Cardiac muscle cell (in vitro differentiated cells and primary cell): Measurements from ENCODE around the gene ABCB6. TPM values are rescaled to one million over a fixed set of nuclear protein-coding genes. Genes with fewer than 3 reads are reported as not detected.
A peak's percentile ranks its signal among the peaks of the same experiment; 100 is the strongest.

Experiments used
- DNase-seq, 2 donors: peaks; one replicate each; pipeline versions ENCODE4 v3.0.0 to v3.0.0-alpha.2; 2010 to 2017; ENCODE audit warnings: low read depth in 1 of 2, low spot score in 1 of 2
- H3K27ac ChIP-seq: fragments of 200-600 bp; sonication (generic); 2 replicates; pipeline ENCODE4 v1.5.1; 2016
- H3K27me3 ChIP-seq: fragments of 200-600 bp; sonication (generic); 2 replicates; pipeline ENCODE4 v1.6.0; 2016; ENCODE audit warnings: control low read depth
- H3K36me3 ChIP-seq: fragments of 200-600 bp; sonication (generic); 2 replicates; pipeline ENCODE4 v1.5.1; 2016; ENCODE audit warnings: control low read depth
- H3K4me1 ChIP-seq: fragments of 200-600 bp; sonication (generic); 2 replicates; pipeline ENCODE4 v1.8.1; 2017; ENCODE audit warnings: low read depth, mild to moderate bottlenecking, mixed run types
- H3K4me3 ChIP-seq: fragments of 200-600 bp; sonication (generic); 2 replicates; pipeline ENCODE4 v1.5.1; 2016; ENCODE audit warnings: mild to moderate bottlenecking
- H3K9me3 ChIP-seq: fragments of 200-600 bp; sonication (generic); 2 replicates; pipeline ENCODE4 v1.5.1; 2017; ENCODE audit warnings: low read depth, mild to moderate bottlenecking, control low read depth
- CTCF ChIP-seq: IDR thresholded peaks from 2 replicates; pipeline ENCODE4 v1.5.1; 2012; ENCODE audit warnings: low read depth, mild to moderate bottlenecking, low read length
- polyA plus RNA-seq: library from polyadenylated mRNA; unstranded; fragments of >200 nt; fragmentation: Nextera tagmentation; extraction: Ambion mirVana; gene quantifications from 2 replicates; pipeline ENCODE4 v1.2.1, GENCODE V29; 2016
- total RNA-seq: library from RNA; depleted of rRNA; stranded (reverse); fragments of >200 nt; gene quantifications from 2 replicates; pipeline ENCODE4 v1.2.3, GENCODE V29; 2016

ABCB6 gene
- total and polyA plus RNA-seq, 2 experiments from 2014 or later = 9.6 to 32.9 TPM

- Histone ChIP-seq H3K27ac (no peak overlapping the region), H3K9me3 (no peaks in the 10 kb centered on the region), H3K4me1 (peaks cover 12% of the 10 kb centered on the region), H3K27me3 (peaks cover 55% of the 10 kb centered on the region), H3K4me3 (no peak overlapping the region), H3K36me3 (no peaks in the 10 kb centered on the region)
- TF ChIP-seq CTCF = no peak
- no peak for DNase-seq
These were observed 32.9 kb upstream of the ABCB6 start for GRCh38 chr2:219251656-219252055.

GRCh38 chr2:219250049-219250781, 31.5 kb upstream of the ABCB6 start:
- Histone ChIP-seq H3K27me3 (peaks cover 41% of the 10 kb centered on the region), H3K9me3 (no peaks in the 10 kb centered on the region), H3K4me1 (peaks cover 18% of the 10 kb centered on the region), H3K27ac (no peak overlapping the region), H3K4me3 (no peak overlapping the region), H3K36me3 (no peaks in the 10 kb centered on the region)
- DNase-seq = no peak
- no peak for TF ChIP-seq CTCF

- Histone ChIP-seq H3K9me3 (no peaks in the 10 kb centered on the region), H3K27me3 (peaks cover 32% of the 10 kb centered on the region), H3K27ac (no peak overlapping the region), H3K4me1 (peaks cover 17% of the 10 kb centered on the region), H3K36me3 (no peaks in the 10 kb centered on the region), H3K4me3 (no peak overlapping the region)
- peak in 1 of 2 donors; percentile 95 for DNase-seq
- TF ChIP-seq CTCF = no peak
These were observed 30.6 kb upstream of the ABCB6 start for GRCh38 chr2:219249203-219249980.

- Histone ChIP-seq H3K4me3 (no peak overlapping the region), H3K9me3 (no peaks in the 10 kb centered on the region), H3K27ac (no peak overlapping the region), H3K36me3 (no peaks in the 10 kb centered on the region), H3K4me1 (peaks cover 16% of the 10 kb centered on the region), H3K27me3 (peaks cover 27% of the 10 kb centered on the region)
- DNase-seq = no peak
- no peak for TF ChIP-seq CTCF
These were observed 30.1 kb upstream of the ABCB6 start for GRCh38 chr2:219248845-219249202.

- Histone ChIP-seq H3K4me3 (no peak overlapping the region), H3K36me3 (no peaks in the 10 kb centered on the region), H3K9me3 (no peaks in the 10 kb centered on the region), H3K27me3 (peaks cover 18% of the 10 kb centered on the region), H3K27ac (no peak overlapping the region), H3K4me1 (peaks cover 11% of the 10 kb centered on the region)
- no peak for DNase-seq
- TF ChIP-seq CTCF = no peak
These were observed 29.2 kb upstream of the ABCB6 start for GRCh38 chr2:219247678-219248642.
